ENCODE measurements around the gene PKD1L1. TPM values are rescaled to one million over a fixed set of nuclear protein-coding genes. Genes with fewer than 3 reads are reported as not detected.

The PKD1L1 gene
- total and polyA plus RNA-seq, 8 donors, result 0.13 to 0.67 (median 0.34) TPM

DNA sequence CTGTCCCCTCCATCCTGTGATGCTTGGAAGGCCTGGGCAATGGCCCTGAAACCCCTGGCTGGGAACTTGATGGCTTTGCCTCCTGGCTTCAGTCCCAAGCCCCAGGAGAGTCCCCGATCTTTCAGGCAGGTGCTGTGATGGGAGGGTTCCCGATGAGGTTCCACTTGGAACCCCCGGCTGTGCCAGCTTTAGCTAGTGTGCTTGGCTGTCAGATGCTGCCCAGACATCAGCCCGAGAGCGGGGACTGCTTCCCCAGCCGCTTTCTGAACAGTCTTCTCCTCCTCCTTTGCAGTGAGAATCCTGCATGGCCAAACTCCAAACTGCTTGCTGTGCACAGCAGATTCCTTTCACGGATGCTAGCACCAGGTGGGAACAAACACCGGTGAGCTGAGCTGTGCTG lies 58.1 kb downstream of the PKD1L1 start:
- Histone ChIP-seq H3K4me1 (no peaks in the 10 kb centered on the region), H3K4me3 (no peak overlapping the region), H3K36me3 (no peaks in the 10 kb centered on the region), H3K27ac (no peak overlapping the region), H3K27me3 (no peaks in the 10 kb centered on the region), H3K9me3 (no peaks in the 10 kb centered on the region)
- intact Hi-C loops (cut with DNase I), result no loop called here
- TF ChIP-seq, protein P1, sequence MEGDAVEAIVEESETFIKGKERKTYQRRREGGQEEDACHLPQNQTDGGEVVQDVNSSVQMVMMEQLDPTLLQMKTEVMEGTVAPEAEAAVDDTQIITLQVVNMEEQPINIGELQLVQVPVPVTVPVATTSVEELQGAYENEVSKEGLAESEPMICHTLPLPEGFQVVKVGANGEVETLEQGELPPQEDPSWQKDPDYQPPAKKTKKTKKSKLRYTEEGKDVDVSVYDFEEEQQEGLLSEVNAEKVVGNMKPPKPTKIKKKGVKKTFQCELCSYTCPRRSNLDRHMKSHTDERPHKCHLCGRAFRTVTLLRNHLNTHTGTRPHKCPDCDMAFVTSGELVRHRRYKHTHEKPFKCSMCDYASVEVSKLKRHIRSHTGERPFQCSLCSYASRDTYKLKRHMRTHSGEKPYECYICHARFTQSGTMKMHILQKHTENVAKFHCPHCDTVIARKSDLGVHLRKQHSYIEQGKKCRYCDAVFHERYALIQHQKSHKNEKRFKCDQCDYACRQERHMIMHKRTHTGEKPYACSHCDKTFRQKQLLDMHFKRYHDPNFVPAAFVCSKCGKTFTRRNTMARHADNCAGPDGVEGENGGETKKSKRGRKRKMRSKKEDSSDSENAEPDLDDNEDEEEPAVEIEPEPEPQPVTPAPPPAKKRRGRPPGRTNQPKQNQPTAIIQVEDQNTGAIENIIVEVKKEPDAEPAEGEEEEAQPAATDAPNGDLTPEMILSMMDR (IDR thresholded peaks at IDR 0.05), result no peak
- no peak for DNase-seq
- no peak for ATAC-seq

- intact Hi-C loops (cut with DNase I), result no loop called here
- Histone ChIP-seq H3K27me3 (no peaks in the 10 kb centered on the region), H3K9me3 (no peaks in the 10 kb centered on the region), H3K36me3 (no peaks in the 10 kb centered on the region), H3K4me3 (no peak overlapping the region), H3K27ac (no peak overlapping the region), H3K4me1 (no peaks in the 10 kb centered on the region)
- ATAC-seq, result no peak
- TF ChIP-seq, protein P1 (IDR thresholded peaks at IDR 0.05), result no peak
- no peak for DNase-seq
Observed at GRCh38 chr7:47889723-47890122, 58.5 kb downstream of the PKD1L1 start.

DNA sequence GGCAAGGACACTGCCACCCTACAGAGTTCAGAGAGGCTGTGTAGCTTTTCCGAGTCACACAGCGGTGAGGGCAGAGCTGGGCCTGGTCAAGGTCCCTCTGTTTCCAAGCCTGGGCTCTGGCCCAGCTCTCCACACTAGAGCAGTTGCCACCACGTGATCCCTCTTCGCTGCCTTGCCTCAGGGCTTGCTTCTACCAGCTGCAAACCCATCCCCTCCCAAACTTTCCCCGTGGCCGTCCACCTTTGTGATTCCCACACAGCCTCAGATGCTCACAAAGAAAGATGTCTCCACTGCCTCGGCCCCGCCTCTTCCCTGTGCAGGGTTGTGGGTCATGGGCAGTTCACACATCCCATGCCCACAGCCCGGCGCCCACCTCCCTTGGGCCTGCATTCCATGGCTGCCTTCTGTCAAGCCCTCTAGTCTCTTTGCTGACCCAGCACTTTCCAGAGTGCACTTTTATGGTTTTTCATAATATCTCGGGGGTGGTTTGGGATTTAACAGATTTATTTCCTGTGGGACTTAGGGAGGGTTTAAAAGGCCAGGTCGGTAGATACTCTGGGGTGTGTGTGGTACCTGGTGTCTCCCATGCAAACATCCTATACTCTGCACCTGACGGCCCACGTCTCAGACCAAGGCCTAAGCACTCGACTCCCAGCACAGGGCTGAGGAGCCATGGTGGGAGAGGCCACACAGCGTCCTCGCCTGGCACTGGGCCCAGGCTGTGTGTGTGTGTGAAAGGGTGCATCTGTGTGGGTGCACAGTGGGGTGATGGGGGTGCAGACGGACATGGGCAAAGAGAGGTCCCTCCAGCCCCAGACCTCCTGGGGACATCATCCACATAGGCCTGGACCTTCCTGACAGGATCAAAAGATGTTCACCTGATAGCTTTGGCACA lies 59.6 kb downstream of the PKD1L1 start:
- Histone ChIP-seq H3K4me1 (no peaks in the 10 kb centered on the region), H3K27ac (no peak overlapping the region), H3K4me3 (no peak overlapping the region), H3K9me3 (no peaks in the 10 kb centered on the region), H3K27me3 (no peaks in the 10 kb centered on the region), H3K36me3 (no peaks in the 10 kb centered on the region)
- intact Hi-C loops (cut with DNase I), result no loop called here
- DNase-seq (no peak), ATAC-seq (no peak)
- TF ChIP-seq, protein P1 (IDR thresholded peaks at IDR 0.05), result no peak

GRCh38 chr7:47887016-47887640 lies 61.1 kb downstream of the PKD1L1 start:
- no peaks in the 10 kb centered on the region for H3K27me3 ChIP-seq
- ATAC-seq, result no peak
- intact Hi-C loops (cut with DNase I), result no loop called here

More at GRCh38 chr7:47887016-47887640, 61.1 kb downstream of the PKD1L1 start:
- TF ChIP-seq, protein P1 (IDR thresholded peaks at IDR 0.05), result no peak
- no peaks in the 10 kb centered on the region for H3K4me1 ChIP-seq
- no peaks in the 10 kb centered on the region for H3K9me3 ChIP-seq
- H3K36me3 ChIP-seq, result no peaks in the 10 kb centered on the region
- H3K4me3 ChIP-seq, result no peak overlapping the region
- DNase-seq, result no peak
- H3K27ac ChIP-seq, result no peak overlapping the region
